IPS-18c (cell line): ENCODE measurements around the gene ZBTB33.
A peak's percentile ranks its signal among the peaks of the same experiment; 100 is the strongest.

ENCODE experiments used
- H3K4me3 ChIP-seq: 2 replicates; pipeline ENCODE4 v1.7.0; 2013; ENCODE audit warnings: low read depth, mild to moderate bottlenecking, low read length, moderate library complexity; ENCODE audit not compliant: insufficient read depth
- H3K9me3 ChIP-seq: one replicate; pipeline ENCODE4 v1.6.1; 2013; ENCODE audit warnings: mild to moderate bottlenecking, low read length, moderate library complexity; ENCODE audit not compliant: control insufficient read depth, insufficient read depth

ZBTB33 gene

GRCh38 chrX:120250522-120251271 is at the start of gene ZBTB33:
TSS of gene ZBTB33 (plus strand) at chrX:120250812. CDS start at chrX:120253416, 2,604 bp downstream.
- peak within 1 kb of the TSS; percentile 64 for H3K4me3 ChIP-seq

GRCh38 chrX:120200851-120201250 is 49.8 kb upstream of the ZBTB33 start:
- no peaks in the 10 kb centered on the region for H3K9me3 ChIP-seq
- no peak overlapping the region for H3K4me3 ChIP-seq

More at GRCh38 chrX:120250522-120251271, at the start of gene ZBTB33:
- H3K9me3 ChIP-seq = no peaks in the 10 kb centered on the region

GRCh38 chrX:120205816-120206753 is 44.5 kb upstream of the ZBTB33 start:
- peaks cover 2% of the 10 kb centered on the region for H3K9me3 ChIP-seq
- no peak overlapping the region for H3K4me3 ChIP-seq

GRCh38 chrX:120207009-120207605 is 43.5 kb upstream of the ZBTB33 start:
- H3K9me3 ChIP-seq = peaks cover 2% of the 10 kb centered on the region
- no peak overlapping the region for H3K4me3 ChIP-seq

- H3K4me3 ChIP-seq = no peak overlapping the region
- H3K9me3 ChIP-seq = peaks cover 4% of the 10 kb centered on the region
Measured at GRCh38 chrX:120213438-120214265, 37.0 kb upstream of the ZBTB33 start.

- H3K4me3 ChIP-seq = no peak overlapping the region
- peaks cover 3% of the 10 kb centered on the region for H3K9me3 ChIP-seq
Measured at GRCh38 chrX:120223374-120223773, 27.2 kb upstream of the ZBTB33 start.

GRCh38 chrX:120224388-120224787 is 26.2 kb upstream of the ZBTB33 start:
- Histone ChIP-seq H3K4me3 (no peak overlapping the region), H3K9me3 (peaks cover 5% of the 10 kb centered on the region)

- H3K9me3 ChIP-seq = peaks cover 5% of the 10 kb centered on the region
- H3K4me3 ChIP-seq = no peak overlapping the region
Measured at GRCh38 chrX:120228187-120228908, 22.3 kb upstream of the ZBTB33 start.

- Histone ChIP-seq H3K4me3 (peak overlapping the region; percentile 15; the same call in 1 of the 2 replicates), H3K9me3 (peaks cover 4% of the 10 kb centered on the region)
Measured at GRCh38 chrX:120235284-120235683, 15.3 kb upstream of the ZBTB33 start.

GRCh38 chrX:120236687-120237479 is 13.7 kb upstream of the ZBTB33 start:
- Histone ChIP-seq H3K9me3 (peaks cover 4% of the 10 kb centered on the region), H3K4me3 (no peak overlapping the region)

GRCh38 chrX:120238933-120239332 is 11.7 kb upstream of the ZBTB33 start:
- H3K9me3 ChIP-seq = peaks cover 2% of the 10 kb centered on the region
- no peak overlapping the region for H3K4me3 ChIP-seq

- Histone ChIP-seq H3K4me3 (no peak overlapping the region), H3K9me3 (peaks cover 2% of the 10 kb centered on the region)
Measured at GRCh38 chrX:120242813-120243212, 7.8 kb upstream of the ZBTB33 start.

GRCh38 chrX:120244395-120244734 is 6.2 kb upstream of the ZBTB33 start:
- H3K4me3 ChIP-seq = peak overlapping the region; percentile 57
- peaks cover 2% of the 10 kb centered on the region for H3K9me3 ChIP-seq

GRCh38 chrX:120244735-120245498 is 5.7 kb upstream of the ZBTB33 start:
- no peaks in the 10 kb centered on the region for H3K9me3 ChIP-seq
- peak overlapping the region; percentile 57 for H3K4me3 ChIP-seq

- peak overlapping the region; percentile 64 for H3K4me3 ChIP-seq
- H3K9me3 ChIP-seq = no peaks in the 10 kb centered on the region
Measured at GRCh38 chrX:120251471-120252011, 929 bp downstream of the ZBTB33 start.
